Body of pancreas (tissue), 4 donors: ENCODE data around the gene TXNRD2. TPM values are rescaled to one million over a fixed set of nuclear protein-coding genes. Genes with fewer than 3 reads are reported as not detected.

ENCODE experiments used
- ATAC-seq: fragments of 150-250 bp; one replicate; pipeline ENCODE4 v1.9.1; 2016
- DNase-seq, 4 donors: peaks; one replicate each; pipeline ENCODE4 v3.0.0-alpha.2; 2019
- H3K27ac ChIP-seq, 4 donors: fragments of 200-600 bp; sonication (generic); 1 replicate in 3 of 4; 2 replicates in 1 of 4; pipeline versions ENCODE4 v1.5.1 to v1.6.1; 2016 to 2019; ENCODE audit warnings: mild to moderate bottlenecking in 1 of 4, mixed read lengths in 1 of 4, moderate library complexity in 1 of 4
- H3K27me3 ChIP-seq, 2 donors: fragments of 200-600 bp; sonication (generic); one replicate each; pipeline ENCODE4 v1.6.0; 2016; ENCODE audit warnings: mild to moderate bottlenecking in 1 of 2
- H3K36me3 ChIP-seq, 2 donors: fragments of 200-600 bp; sonication (generic); replicated peaks in 1 of 2; 2 replicates each; pipeline ENCODE4 v1.5.1; 2016; ENCODE audit warnings: low read depth in 2 of 2; ENCODE audit not compliant: insufficient read depth in 1 of 2
- H3K4me1 ChIP-seq: fragments of 200-600 bp; sonication (generic); one replicate; pipeline ENCODE4 v1.6.0; 2016
- H3K4me3 ChIP-seq, 2 donors: fragments of 200-600 bp; sonication (generic); 1 replicate in 1 of 2; 2 replicates in 1 of 2; pipeline ENCODE4 v1.5.1; 2016 to 2019
- H3K9me3 ChIP-seq, 3 donors: fragments of 200-600 bp; sonication (generic); 1 replicate in 2 of 3; 2 replicates in 1 of 3; pipeline ENCODE4 v1.5.1; 2016
- CTCF ChIP-seq, 7 experiments: fragments of 450-650 bp in 4 of 7; fragments of 200-600 bp in 3 of 7; sonication (generic) in 3 of 7; IDR thresholded peaks; one replicate each; pipeline ENCODE4 v1.5.1; 2016 to 2019; ENCODE audit warnings: antibody characterized with exemption in 7 of 7
- POLR2A ChIP-seq, 3 donors: fragments of 450-650 bp; IDR thresholded peaks; one replicate each; pipeline ENCODE4 v1.6.1; 2016; ENCODE audit warnings: antibody characterized with exemption in 3 of 3, mild to moderate bottlenecking in 2 of 3
- WGBS, 2 donors: methylation state at CpG; one replicate each; pipeline ENCODE4 v1.1.5; 2017; 5-methylcytosine and 5-hydroxymethylcytosine counted together
- intact Hi-C: fragments of 100-400 bp; cut with DNase I; formaldehyde crosslinking; loops from one replicate; pipeline ENCODE4 v1.15.1; 2023
- total RNA-seq, 2 donors: library from RNA; depleted of rRNA; stranded (reverse); fragments of >200 nt; gene quantifications; one replicate each; pipeline ENCODE4 v1.1.0, GENCODE V29; 2016

The TXNRD2 gene
- total RNA-seq, 2 donors from 2014 or later = 22.1 to 23.6 TPM

- no peak overlapping the region for H3K4me3 ChIP-seq
- H3K36me3 ChIP-seq = no peaks in the 10 kb centered on the region
- 85% methylated on average over 21 to 22 of the region's 22 CpGs for WGBS, 2 donors
- DNase-seq = no peak
- TF ChIP-seq POLR2A (IDR thresholded peaks at IDR 0.05) = no peak
- no peak for TF ChIP-seq CTCF (IDR thresholded peaks at IDR 0.05)
- no peak for ATAC-seq
- no peaks in the 10 kb centered on the region for H3K4me1 ChIP-seq
- no peak overlapping the region for H3K27ac ChIP-seq
- intact Hi-C loops = no loop called here
- H3K27me3 ChIP-seq = no peaks in the 10 kb centered on the region
- no peaks in the 10 kb centered on the region for H3K9me3 ChIP-seq
Observed at GRCh38 chr22:19905347-19906276, 36.0 kb downstream of the TXNRD2 start.

GRCh38 chr22:19904935-19905334 is 36.7 kb downstream of the TXNRD2 start:
- DNase-seq (no peak), ATAC-seq (no peak)
- Histone ChIP-seq H3K4me1 (no peaks in the 10 kb centered on the region), H3K27me3 (no peaks in the 10 kb centered on the region), H3K9me3 (no peaks in the 10 kb centered on the region), H3K36me3 (no peaks in the 10 kb centered on the region), H3K27ac (no peak overlapping the region), H3K4me3 (no peak overlapping the region)
- 86 to 90% methylated on average over 7 of the region's 7 CpGs for WGBS, 2 donors
- no peak for TF ChIP-seq POLR2A (IDR thresholded peaks at IDR 0.05)
- TF ChIP-seq CTCF (IDR thresholded peaks at IDR 0.05) = no peak
- intact Hi-C loops = no loop called here

- Histone ChIP-seq H3K27ac (no peak overlapping the region), H3K4me3 (no peak overlapping the region), H3K36me3 (no peaks in the 10 kb centered on the region), H3K9me3 (no peaks in the 10 kb centered on the region), H3K4me1 (no peaks in the 10 kb centered on the region), H3K27me3 (no peaks in the 10 kb centered on the region)
- DNase-seq (no peak), ATAC-seq (no peak)
- no peak for TF ChIP-seq CTCF (IDR thresholded peaks at IDR 0.05)
- intact Hi-C loops = no loop called here
- 69 to 88% methylated on average over 8 to 16 of the region's 16 CpGs for WGBS, 2 donors
Observed at GRCh38 chr22:19904174-19904856, 37.3 kb downstream of the TXNRD2 start.

GRCh38 chr22:19903513-19903912 is 38.1 kb downstream of the TXNRD2 start:
- ATAC-seq = no peak
- DNase-seq = no peak
- Histone ChIP-seq H3K4me1 (no peaks in the 10 kb centered on the region), H3K36me3 (no peaks in the 10 kb centered on the region), H3K4me3 (no peak overlapping the region), H3K27ac (no peak overlapping the region), H3K9me3 (no peaks in the 10 kb centered on the region), H3K27me3 (no peaks in the 10 kb centered on the region)
- TF ChIP-seq POLR2A (IDR thresholded peaks at IDR 0.05) (no peak), CTCF (IDR thresholded peaks at IDR 0.05) (no peak)
- 82 to 90% methylated on average over 11 to 12 of the region's 12 CpGs for WGBS, 2 donors
- intact Hi-C loops = no loop called here
